Stomach (tissue), 4 donors: Measurements from ENCODE around the gene PPM1L.

ENCODE experiments used
- POLR2A ChIP-seq, 4 donors: fragments of 450-650 bp; IDR thresholded peaks; one replicate each; pipeline ENCODE4 v1.6.1; 2016; ENCODE audit warnings: antibody characterized with exemption in 4 of 4, control low read depth in 2 of 4, mild to moderate bottlenecking in 1 of 4, moderate library complexity in 1 of 4
- POLR2AphosphoS5 ChIP-seq, 3 donors: sonication (generic); formaldehyde crosslinking; IDR thresholded peaks; one replicate each; pipeline ENCODE4 v1.6.1; 2016; ENCODE audit warnings: antibody characterized with exemption in 3 of 3
- TF ChIP-seq, protein P1 (sequence below), 7 experiments: fragments of 450-650 bp in 4 of 7; fragments of 200-600 bp in 3 of 7; sonication (generic) in 3 of 7; IDR thresholded peaks; one replicate each; pipeline ENCODE4 v1.5.1; 2016 to 2019; ENCODE audit warnings: antibody characterized with exemption in 7 of 7, control low read depth in 2 of 7, mild to moderate bottlenecking in 1 of 7

GRCh38 chr3:160948273-160948672 lies 192.2 kb downstream of the PPM1L start:
- TF ChIP-seq POLR2AphosphoS5 (IDR thresholded peaks at IDR 0.05), result no peak
- TF ChIP-seq, protein P1, sequence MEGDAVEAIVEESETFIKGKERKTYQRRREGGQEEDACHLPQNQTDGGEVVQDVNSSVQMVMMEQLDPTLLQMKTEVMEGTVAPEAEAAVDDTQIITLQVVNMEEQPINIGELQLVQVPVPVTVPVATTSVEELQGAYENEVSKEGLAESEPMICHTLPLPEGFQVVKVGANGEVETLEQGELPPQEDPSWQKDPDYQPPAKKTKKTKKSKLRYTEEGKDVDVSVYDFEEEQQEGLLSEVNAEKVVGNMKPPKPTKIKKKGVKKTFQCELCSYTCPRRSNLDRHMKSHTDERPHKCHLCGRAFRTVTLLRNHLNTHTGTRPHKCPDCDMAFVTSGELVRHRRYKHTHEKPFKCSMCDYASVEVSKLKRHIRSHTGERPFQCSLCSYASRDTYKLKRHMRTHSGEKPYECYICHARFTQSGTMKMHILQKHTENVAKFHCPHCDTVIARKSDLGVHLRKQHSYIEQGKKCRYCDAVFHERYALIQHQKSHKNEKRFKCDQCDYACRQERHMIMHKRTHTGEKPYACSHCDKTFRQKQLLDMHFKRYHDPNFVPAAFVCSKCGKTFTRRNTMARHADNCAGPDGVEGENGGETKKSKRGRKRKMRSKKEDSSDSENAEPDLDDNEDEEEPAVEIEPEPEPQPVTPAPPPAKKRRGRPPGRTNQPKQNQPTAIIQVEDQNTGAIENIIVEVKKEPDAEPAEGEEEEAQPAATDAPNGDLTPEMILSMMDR (IDR thresholded peaks at IDR 0.05), result no peak
- TF ChIP-seq POLR2A (IDR thresholded peaks at IDR 0.05), result no peak
